Ammon's horn (tissue), 1 donor: ENCODE results near the gene SPG11.

Experiments used
- DNase-seq: peaks from one replicate; pipeline ENCODE4 v3.0.0-alpha.2; 2016; ENCODE audit warnings: low spot score

SPG11 gene

DNA sequence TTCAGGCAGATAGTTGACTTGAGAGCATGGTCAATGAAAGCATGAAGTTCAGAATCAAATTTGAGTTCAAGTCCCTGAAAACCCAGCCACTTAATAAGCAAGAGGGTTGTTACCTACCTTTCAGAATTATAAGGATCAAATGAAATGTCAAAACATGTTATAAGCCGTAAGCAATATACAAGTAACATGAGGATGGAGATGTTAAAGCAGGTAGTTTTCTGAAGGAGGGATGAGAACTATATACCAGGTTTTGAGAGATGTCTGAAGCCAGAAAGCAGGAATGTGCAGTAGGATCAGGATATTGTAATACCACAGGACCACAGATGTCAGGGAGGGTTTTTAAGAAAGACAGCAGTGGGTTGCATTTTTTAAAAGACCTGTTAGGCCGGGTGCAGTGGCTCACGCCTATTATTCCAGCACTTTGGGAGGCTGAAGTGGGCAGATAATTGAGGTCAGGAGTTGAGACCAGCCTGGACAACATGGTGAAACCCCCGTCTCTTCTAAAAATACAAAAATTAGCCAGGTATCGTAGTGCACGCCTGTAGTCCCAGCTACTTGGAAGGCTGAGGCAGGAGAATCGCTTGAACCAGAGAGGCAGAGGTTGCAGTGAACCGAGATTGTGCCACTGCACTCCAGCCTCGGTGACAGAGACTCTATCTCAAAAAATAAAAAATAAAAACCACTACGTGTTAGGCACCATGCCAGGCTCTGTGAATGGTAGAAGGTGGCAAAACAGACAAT lies 133.4 kb downstream of the SPG11 start:
- no peak for DNase-seq

GRCh38 chr15:44527241-44527640 lies 136.2 kb downstream of the SPG11 start:
- no peak for DNase-seq

- no peak for DNase-seq
Observed at GRCh38 chr15:44525018-44525417, 138.4 kb downstream of the SPG11 start.

DNA sequence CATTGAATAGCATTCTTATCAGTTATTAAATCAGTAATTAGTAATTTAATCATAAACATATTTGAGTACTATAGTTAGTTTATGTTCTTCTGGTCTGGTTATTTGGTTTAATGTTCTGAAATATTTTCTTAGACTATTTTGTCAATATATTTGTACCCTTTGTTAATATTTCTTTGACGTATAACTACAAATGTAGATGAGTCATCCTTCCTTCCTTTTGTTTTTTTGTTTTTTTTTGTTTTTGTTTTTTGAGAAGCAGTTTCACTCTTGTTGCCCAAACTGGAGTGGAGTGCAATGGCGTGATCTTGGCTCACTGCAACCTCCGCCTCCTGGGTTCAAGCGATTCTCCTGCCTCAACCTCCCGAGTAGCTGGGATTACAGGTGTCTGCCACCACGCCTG lies 143.9 kb downstream of the SPG11 start:
- no peak for DNase-seq

DNA sequence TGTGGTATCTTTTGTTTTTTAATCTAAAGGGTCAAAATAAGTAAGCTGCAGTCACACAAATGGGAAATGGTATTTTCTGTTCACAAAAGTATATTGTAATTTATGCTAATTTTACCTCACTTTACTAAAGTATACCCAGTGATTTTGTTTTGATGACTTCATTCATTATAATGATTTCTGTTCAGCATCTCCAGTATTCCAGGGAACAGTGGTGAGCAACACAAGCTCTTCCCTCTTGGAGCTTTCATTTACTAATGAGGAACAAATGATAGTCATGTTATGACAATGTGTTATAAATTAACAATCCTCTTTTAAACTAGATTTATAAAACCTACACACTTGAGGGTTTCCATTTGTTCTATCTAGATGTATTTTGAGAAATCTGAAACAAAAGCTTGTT lies 147.0 kb downstream of the SPG11 start:
- no peak for DNase-seq
